Measurements from ENCODE around the gene SPRYD3.
A peak's percentile ranks its signal among the peaks of the same experiment; 100 is the strongest.
"Not testable (repeated sequence)": the region's sequence is repeated elsewhere in the genome, so short reads cannot be mapped to it uniquely, and the experiment has no call there.

Gene SPRYD3

GRCh38 chr12:53049571-53050318, 29.4 kb downstream of the SPRYD3 start, which contains the start of gene TNS2:
TSS of gene TNS2 (plus strand) at chr12:53050065. CDS start at chr12:53050186, 121 bp downstream.
- no peak for DNase-seq

- no peak for DNase-seq
Observed at GRCh38 chr12:53048780-53049401, 30.3 kb downstream of the SPRYD3 start.

GRCh38 chr12:53048033-53048779, 31.0 kb downstream of the SPRYD3 start:
- no peak for DNase-seq

- peak; percentile 35 to 59 (median 53) for DNase-seq
Observed at GRCh38 chr12:53047221-53048032, 31.8 kb downstream of the SPRYD3 start.

GRCh38 chr12:53046655-53047220, 32.5 kb downstream of the SPRYD3 start:
- DNase-seq, result peak in 2 of 4 experiments; percentile 29 to 47

GRCh38 chr12:53045696-53046045, 33.5 kb downstream of the SPRYD3 start:
- DNase-seq, result no peak

GRCh38 chr12:53044896-53045695, 34.1 kb downstream of the SPRYD3 start:
- DNase-seq, result no peak

- no peak for DNase-seq
Observed at GRCh38 chr12:53044052-53044581, 35.1 kb downstream of the SPRYD3 start.

- DNase-seq, result no peak
Observed at GRCh38 chr12:53042607-53043454, 36.4 kb downstream of the SPRYD3 start.

- no peak for DNase-seq
Observed at GRCh38 chr12:53039851-53040250, 39.3 kb downstream of the SPRYD3 start.

- DNase-seq, result no peak
Observed at GRCh38 chr12:53036802-53037201, 42.4 kb downstream of the SPRYD3 start.

GRCh38 chr12:53034459-53034858, 44.7 kb downstream of the SPRYD3 start:
- no peak for DNase-seq

GRCh38 chr12:53033832-53034231, 45.4 kb downstream of the SPRYD3 start:
- not testable (repeated sequence) for DNase-seq

- DNase-seq, result no peak
Observed at GRCh38 chr12:53031616-53032015, 47.6 kb downstream of the SPRYD3 start.

GRCh38 chr12:53027014-53027413, 52.2 kb downstream of the SPRYD3 start:
- DNase-seq, result not testable (repeated sequence)

GRCh38 chr12:53025250-53025649, 53.9 kb downstream of the SPRYD3 start:
- no peak for DNase-seq

- DNase-seq, result no peak
Observed at GRCh38 chr12:53014709-53015108, 64.5 kb downstream of the SPRYD3 start.
